BJ (cell line): ENCODE results near the gene MTHFD1. TPM values are rescaled to one million over a fixed set of nuclear protein-coding genes. Genes with fewer than 3 reads are reported as not detected.

Experiments
- CTCF ChIA-PET: fragments of 350-600 bp; formaldehyde crosslinking; extraction: SDS; loops from one replicate; lab custom pipeline; 2021; ENCODE audit warnings: antibody characterized with exemption, inconsistent platforms; lab: Yijun Ruan, JAX
- POLR2A ChIA-PET: fragments of 300-600 bp; sonication (Branson Sonifier 250); formaldehyde crosslinking; extraction: SDS; loops from one replicate; lab custom pipeline; 2021; ENCODE audit warnings: antibody characterized with exemption; lab: Charles Lee
- DNase-seq: peaks from one replicate; pipeline ENCODE4 v3.0.0-alpha.2; 2011; ENCODE audit warnings: low read depth
- H3K27me3 ChIP-seq: 2 replicates; pipeline ENCODE4 v1.6.0; 2011; ENCODE audit warnings: low read length; ENCODE audit not compliant: control insufficient read depth, insufficient read depth
- H3K36me3 ChIP-seq: 2 replicates; pipeline ENCODE4 v1.5.1; 2011; ENCODE audit warnings: low read length; ENCODE audit not compliant: control insufficient read depth, insufficient read depth
- H3K4me3 ChIP-seq: 2 replicates; pipeline ENCODE4 v1.5.1; 2011; ENCODE audit warnings: low read depth, mild to moderate bottlenecking, control low read depth, low read length
- CTCF ChIP-seq: IDR thresholded peaks from 2 replicates; pipeline ENCODE4 v1.5.1; 2011; ENCODE audit warnings: low read depth, mild to moderate bottlenecking, control low read depth, inconsistent platforms, low read length, moderate library complexity; ENCODE audit not compliant: insufficient read depth
- polyA plus RNA-seq: library from polyadenylated mRNA; depleted of rRNA; stranded (reverse); fragments of >200 nt; gene quantifications from 2 replicates; pipeline ENCODE4 v1.2.3, GENCODE V29; 2011

Gene MTHFD1
- polyA plus RNA-seq, 1 experiment, result 30.9 TPM

GRCh38 chr14:64474041-64474440, 85.9 kb downstream of the MTHFD1 start:
- ChIA-PET CTCF (no interaction called here), POLR2A (no interaction called here)
- no peaks in the 10 kb centered on the region for H3K27me3 ChIP-seq
- H3K4me3 ChIP-seq, result no peak overlapping the region
- DNase-seq, result no peak
- TF ChIP-seq CTCF, result no peak
- no peaks in the 10 kb centered on the region for H3K36me3 ChIP-seq

GRCh38 chr14:64474698-64475097, 86.5 kb downstream of the MTHFD1 start:
- CTCF ChIA-PET, result interaction anchor here (1.4 to 7.2 kb wide), 2 partner anchors 120 to 131 kb away, joined by 4 to 80 read pairs; no protein-coding TSS in a partner anchor
- POLR2A ChIA-PET, result no interaction called here
- no peak for DNase-seq
- TF ChIP-seq CTCF, result no peak
- Histone ChIP-seq H3K27me3 (no peaks in the 10 kb centered on the region), H3K4me3 (no peak overlapping the region), H3K36me3 (no peaks in the 10 kb centered on the region)

- Histone ChIP-seq H3K36me3 (no peaks in the 10 kb centered on the region), H3K27me3 (no peaks in the 10 kb centered on the region), H3K4me3 (no peak overlapping the region)
- DNase-seq, result no peak
- POLR2A ChIA-PET, result no interaction called here
- no peak for TF ChIP-seq CTCF
- CTCF ChIA-PET, result interaction anchor here (1.4 to 7.2 kb wide), 2 partner anchors 121 to 132 kb away, joined by 4 to 80 read pairs; no protein-coding TSS in a partner anchor
Measured at GRCh38 chr14:64475585-64476273, 87.6 kb downstream of the MTHFD1 start.

GRCh38 chr14:64476438-64476837, 88.3 kb downstream of the MTHFD1 start:
- DNase-seq, result no peak
- H3K36me3 ChIP-seq, result no peaks in the 10 kb centered on the region
- CTCF ChIA-PET, result interaction anchor here (0.5 to 7.2 kb wide), 4 partner anchors 47 to 824 kb away, joined by 3 to 80 read pairs (median 22); no protein-coding TSS in a partner anchor
- no peaks in the 10 kb centered on the region for H3K27me3 ChIP-seq
- POLR2A ChIA-PET, result no interaction called here
- TF ChIP-seq CTCF, result no peak
- H3K4me3 ChIP-seq, result no peak overlapping the region

GRCh38 chr14:64478634-64479250, 90.6 kb downstream of the MTHFD1 start:
- no peak for DNase-seq
- 0 out of 2 replicates have a peak, but pooled peaks have one; percentile 15 for TF ChIP-seq CTCF
- ChIA-PET POLR2A (no interaction called here), CTCF (interaction anchor here (1.0 to 7.2 kb wide), 25 partner anchors 8 to 329 kb away, joined by 3 to 80 read pairs (median 4); partner anchors contain the start of gene AKAP5)
- H3K4me3 ChIP-seq, result no peak overlapping the region
- H3K36me3 ChIP-seq, result no peaks in the 10 kb centered on the region
- H3K27me3 ChIP-seq, result no peaks in the 10 kb centered on the region
